ENCODE results near the gene PRMT2. TPM values are rescaled to one million over a fixed set of nuclear protein-coding genes. Genes with fewer than 3 reads are reported as not detected.

PRMT2 gene
- total RNA-seq, 2 donors from 2014 or later, result 60.9 to 67.8 TPM

- intact Hi-C loops (cut with DNase I), result no loop called here
- H3K27ac ChIP-seq, result no peak overlapping the region
These were observed 36.6 kb upstream of the PRMT2 start for GRCh38 chr21:46598581-46599572.

GRCh38 chr21:46600305-46600704 lies 35.2 kb upstream of the PRMT2 start:
- Histone ChIP-seq H3K9me3 (no peaks in the 10 kb centered on the region), H3K4me3 (no peak overlapping the region), H3K27me3 (no peaks in the 10 kb centered on the region), H3K27ac (no peak overlapping the region), H3K9ac (ENCODE audit: low read depth in 2 of 2, low read length in 2 of 2) (no peak overlapping the region), H3K4me1 (no peaks in the 10 kb centered on the region), H3K36me3 (no peaks in the 10 kb centered on the region)
- DNase-seq, result no peak
- intact Hi-C loops (cut with DNase I), result no loop called here
- no peak for TF ChIP-seq CTCF (IDR thresholded peaks at IDR 0.05)

More at GRCh38 chr21:46598581-46599572, 36.6 kb upstream of the PRMT2 start:
- H3K36me3 ChIP-seq, result no peaks in the 10 kb centered on the region
- no peak overlapping the region for H3K9ac ChIP-seq (ENCODE audit: low read depth in 2 of 2, low read length in 2 of 2)
- no peaks in the 10 kb centered on the region for H3K9me3 ChIP-seq
- H3K27me3 ChIP-seq, result no peaks in the 10 kb centered on the region
- no peak for TF ChIP-seq CTCF (IDR thresholded peaks at IDR 0.05)
- H3K4me1 ChIP-seq, result no peaks in the 10 kb centered on the region
- no peak overlapping the region for H3K4me3 ChIP-seq
- DNase-seq, result no peak

DNA sequence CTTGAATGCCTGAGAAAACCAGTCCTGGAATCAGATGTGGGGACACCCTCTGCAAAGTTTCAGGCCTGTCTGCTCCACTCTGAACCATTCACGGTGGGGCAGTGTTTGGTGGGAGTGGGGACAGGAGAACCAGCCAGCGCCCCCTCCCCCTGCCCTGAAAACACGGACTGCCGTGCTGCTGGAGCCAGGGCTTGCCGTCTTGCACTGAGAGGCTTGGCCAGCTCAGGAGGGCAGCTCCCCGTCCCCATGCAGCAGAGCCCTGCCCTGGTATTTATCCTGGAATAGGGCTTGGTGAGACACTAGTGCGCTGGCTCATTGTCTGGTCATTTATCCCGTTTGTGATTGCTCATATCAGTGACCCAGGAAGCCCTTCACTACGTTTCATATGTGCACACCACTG lies 34.5 kb upstream of the PRMT2 start:
- no peaks in the 10 kb centered on the region for H3K36me3 ChIP-seq
- no peak overlapping the region for H3K9ac ChIP-seq (ENCODE audit: low read depth in 2 of 2, low read length in 2 of 2)
- H3K4me3 ChIP-seq, result no peak overlapping the region
- H3K4me1 ChIP-seq, result no peaks in the 10 kb centered on the region
- no peak for DNase-seq
- intact Hi-C loops (cut with DNase I), result no loop called here
- H3K27ac ChIP-seq, result no peak overlapping the region
- no peaks in the 10 kb centered on the region for H3K9me3 ChIP-seq
- no peaks in the 10 kb centered on the region for H3K27me3 ChIP-seq
- TF ChIP-seq CTCF (IDR thresholded peaks at IDR 0.05), result no peak

GRCh38 chr21:46603228-46603627 lies 32.2 kb upstream of the PRMT2 start:
- intact Hi-C loops (cut with DNase I), result no loop called here
- Histone ChIP-seq H3K9ac (ENCODE audit: low read depth in 2 of 2, low read length in 2 of 2) (no peak overlapping the region), H3K4me3 (no peak overlapping the region), H3K4me1 (no peaks in the 10 kb centered on the region), H3K27me3 (no peaks in the 10 kb centered on the region), H3K27ac (no peak overlapping the region), H3K36me3 (no peaks in the 10 kb centered on the region), H3K9me3 (no peaks in the 10 kb centered on the region)
- DNase-seq, result no peak
- no peak for TF ChIP-seq CTCF (IDR thresholded peaks at IDR 0.05)

DNA sequence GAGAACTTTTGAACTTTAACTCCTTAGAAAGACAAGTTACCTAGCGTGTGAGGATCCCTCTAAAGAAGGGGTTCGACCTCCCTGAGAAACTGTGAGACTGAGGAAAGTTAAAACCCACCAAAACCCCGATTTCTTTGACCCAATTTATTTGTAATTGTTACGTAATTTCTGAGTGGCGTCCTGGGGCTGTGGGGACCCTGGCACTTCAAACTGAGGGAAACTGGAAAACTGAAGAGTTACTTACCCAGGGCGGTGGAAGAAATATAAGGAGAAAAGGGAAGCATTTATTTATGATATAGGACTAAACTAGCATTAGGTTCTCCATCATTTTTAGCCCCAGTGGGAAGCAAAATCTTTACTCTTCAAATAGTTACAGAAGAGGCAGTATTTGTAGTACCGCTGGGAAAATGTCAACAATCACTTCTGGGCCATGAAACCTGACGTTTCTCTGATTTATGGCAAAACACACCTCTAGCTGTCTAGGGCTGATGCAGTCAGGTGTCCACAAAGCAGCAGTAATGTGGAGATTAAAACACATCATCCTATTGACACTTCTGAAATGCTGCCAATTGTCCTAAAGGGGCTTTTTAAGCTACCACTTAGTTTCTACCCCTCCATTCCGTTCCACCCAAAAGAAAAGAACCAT lies 31.0 kb upstream of the PRMT2 start:
- intact Hi-C loops (cut with DNase I), result no loop called here
- Histone ChIP-seq H3K27ac (no peak overlapping the region), H3K36me3 (no peaks in the 10 kb centered on the region), H3K4me1 (no peaks in the 10 kb centered on the region), H3K27me3 (no peaks in the 10 kb centered on the region), H3K9ac (ENCODE audit: low read depth in 2 of 2, low read length in 2 of 2) (no peak overlapping the region), H3K4me3 (no peak overlapping the region), H3K9me3 (no peaks in the 10 kb centered on the region)
- no peak for TF ChIP-seq CTCF (IDR thresholded peaks at IDR 0.05)
- DNase-seq, result no peak

Data from colonic mucosa (tissue), 4 donors.